Measurements from ENCODE around the gene LYPD4.

DNA sequence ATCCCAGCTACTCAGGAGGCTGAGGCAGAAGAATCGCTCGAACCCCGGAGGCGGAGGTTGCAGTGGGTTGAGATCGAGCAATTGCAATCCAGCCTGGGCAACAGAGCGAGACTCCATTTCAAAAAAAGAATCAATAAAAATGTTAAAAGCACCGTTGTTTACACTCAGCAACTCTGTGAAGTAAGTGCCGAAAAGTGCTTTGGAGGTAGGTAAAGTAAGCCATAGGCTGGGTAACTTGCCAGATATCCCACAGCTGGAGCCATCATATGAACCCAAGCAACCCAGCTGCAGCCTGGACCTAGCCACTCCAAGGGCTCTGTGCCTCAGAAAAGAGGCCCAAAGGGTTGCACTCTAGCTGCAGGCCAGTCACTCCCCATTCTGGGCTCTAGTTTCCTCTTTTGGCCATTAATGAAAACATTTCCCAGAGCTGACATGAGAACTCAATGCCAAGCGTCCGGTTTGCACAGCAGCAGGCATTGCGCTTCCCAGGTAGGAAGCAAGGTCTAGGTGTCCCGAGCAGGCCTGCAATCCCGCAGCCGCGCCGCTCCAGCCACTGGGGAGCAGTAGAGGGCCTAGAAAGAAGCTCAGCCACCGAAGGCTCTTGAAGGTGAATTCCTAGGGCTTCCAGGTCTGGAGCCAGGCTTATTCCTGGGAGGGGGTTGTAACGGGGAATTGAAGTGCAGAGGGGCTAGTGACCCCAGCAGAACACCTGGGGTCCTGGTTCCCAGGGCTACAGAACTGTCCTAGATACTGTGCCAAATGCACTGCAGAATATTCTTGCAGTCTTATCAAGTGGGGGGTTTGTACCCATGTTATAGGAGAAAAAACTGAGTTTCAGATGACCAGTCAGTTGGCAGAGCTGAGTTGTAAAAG lies 28.5 kb upstream of the LYPD4 start:
- TF ChIP-seq, protein P1, sequence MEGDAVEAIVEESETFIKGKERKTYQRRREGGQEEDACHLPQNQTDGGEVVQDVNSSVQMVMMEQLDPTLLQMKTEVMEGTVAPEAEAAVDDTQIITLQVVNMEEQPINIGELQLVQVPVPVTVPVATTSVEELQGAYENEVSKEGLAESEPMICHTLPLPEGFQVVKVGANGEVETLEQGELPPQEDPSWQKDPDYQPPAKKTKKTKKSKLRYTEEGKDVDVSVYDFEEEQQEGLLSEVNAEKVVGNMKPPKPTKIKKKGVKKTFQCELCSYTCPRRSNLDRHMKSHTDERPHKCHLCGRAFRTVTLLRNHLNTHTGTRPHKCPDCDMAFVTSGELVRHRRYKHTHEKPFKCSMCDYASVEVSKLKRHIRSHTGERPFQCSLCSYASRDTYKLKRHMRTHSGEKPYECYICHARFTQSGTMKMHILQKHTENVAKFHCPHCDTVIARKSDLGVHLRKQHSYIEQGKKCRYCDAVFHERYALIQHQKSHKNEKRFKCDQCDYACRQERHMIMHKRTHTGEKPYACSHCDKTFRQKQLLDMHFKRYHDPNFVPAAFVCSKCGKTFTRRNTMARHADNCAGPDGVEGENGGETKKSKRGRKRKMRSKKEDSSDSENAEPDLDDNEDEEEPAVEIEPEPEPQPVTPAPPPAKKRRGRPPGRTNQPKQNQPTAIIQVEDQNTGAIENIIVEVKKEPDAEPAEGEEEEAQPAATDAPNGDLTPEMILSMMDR (IDR thresholded peaks at IDR 0.05), result peak; percentile 79
- TF ChIP-seq EZH2 (IDR thresholded peaks at IDR 0.05), result no peak
- TF ChIP-seq EZH2phosphoT487 (IDR thresholded peaks at IDR 0.05), result no peak
